ENCODE results near the gene PITX2.

DNA sequence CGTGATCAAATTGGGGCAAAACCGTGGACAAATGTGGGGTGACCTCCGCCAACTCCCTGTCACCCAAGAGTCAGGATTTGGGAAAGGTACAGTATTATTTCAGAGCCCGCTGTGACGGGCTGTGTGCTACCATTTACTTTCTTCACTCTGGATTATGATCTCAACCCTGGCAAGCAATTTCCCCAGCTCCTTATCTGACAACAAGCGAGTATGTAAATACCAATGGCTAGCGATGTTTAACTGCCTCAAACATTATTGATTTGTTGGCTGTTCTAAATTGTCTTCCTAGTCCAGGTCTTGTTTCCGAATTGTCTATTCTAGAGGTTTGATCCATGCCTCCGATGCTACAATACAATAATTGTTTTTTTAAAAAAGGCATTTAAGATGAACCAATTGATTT lies 17.7 kb upstream of the PITX2 start:
- TF ChIP-seq, protein P1, sequence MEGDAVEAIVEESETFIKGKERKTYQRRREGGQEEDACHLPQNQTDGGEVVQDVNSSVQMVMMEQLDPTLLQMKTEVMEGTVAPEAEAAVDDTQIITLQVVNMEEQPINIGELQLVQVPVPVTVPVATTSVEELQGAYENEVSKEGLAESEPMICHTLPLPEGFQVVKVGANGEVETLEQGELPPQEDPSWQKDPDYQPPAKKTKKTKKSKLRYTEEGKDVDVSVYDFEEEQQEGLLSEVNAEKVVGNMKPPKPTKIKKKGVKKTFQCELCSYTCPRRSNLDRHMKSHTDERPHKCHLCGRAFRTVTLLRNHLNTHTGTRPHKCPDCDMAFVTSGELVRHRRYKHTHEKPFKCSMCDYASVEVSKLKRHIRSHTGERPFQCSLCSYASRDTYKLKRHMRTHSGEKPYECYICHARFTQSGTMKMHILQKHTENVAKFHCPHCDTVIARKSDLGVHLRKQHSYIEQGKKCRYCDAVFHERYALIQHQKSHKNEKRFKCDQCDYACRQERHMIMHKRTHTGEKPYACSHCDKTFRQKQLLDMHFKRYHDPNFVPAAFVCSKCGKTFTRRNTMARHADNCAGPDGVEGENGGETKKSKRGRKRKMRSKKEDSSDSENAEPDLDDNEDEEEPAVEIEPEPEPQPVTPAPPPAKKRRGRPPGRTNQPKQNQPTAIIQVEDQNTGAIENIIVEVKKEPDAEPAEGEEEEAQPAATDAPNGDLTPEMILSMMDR (IDR thresholded peaks at IDR 0.05) = no peak
- no peak for TF ChIP-seq POLR2AphosphoS5 (IDR thresholded peaks at IDR 0.05)
